K562 (cell line): ENCODE results near the gene C1orf116. TPM values are rescaled to one million over a fixed set of nuclear protein-coding genes. Genes with fewer than 3 reads are reported as not detected.

Experiments used
- ARNT ChIP-seq, 2 experiments: fragments of 450-650 bp; IDR thresholded peaks; 2 replicates each; pipeline ENCODE4 v1.6.1; 2016; ENCODE audit warnings: mild to moderate bottlenecking in 1 of 2
- BACH1 ChIP-seq: fragments of 200-800 bp; sonication (Bioruptor generic); IDR thresholded peaks from 2 replicates; pipeline ENCODE4 v1.6.1; 2016; ENCODE audit warnings: missing genetic modification characterization, missing compliant biosample characterization
- L3MBTL2 ChIP-seq: fragments of 450-650 bp; IDR thresholded peaks from 2 replicates; pipeline ENCODE4 v1.6.1; 2016; ENCODE audit warnings: mild to moderate bottlenecking, moderate library complexity
- MCM3 ChIP-seq: fragments of 450-650 bp; IDR thresholded peaks from 2 replicates; pipeline ENCODE4 v1.6.1; 2016
- NBN ChIP-seq: fragments of 450-650 bp; IDR thresholded peaks from 2 replicates; pipeline ENCODE4 v1.6.1; 2016; ENCODE audit warnings: low read depth, mild to moderate bottlenecking
- NFE2 ChIP-seq: IDR thresholded peaks from 2 replicates; pipeline ENCODE4 v1.6.1; 2014; ENCODE audit warnings: antibody characterized with exemption, low read depth
- SMAD1 ChIP-seq: fragments of 150-350 bp; IDR thresholded peaks from 2 replicates; pipeline ENCODE4 v1.6.1; 2014; ENCODE audit warnings: low read length, low read depth; ENCODE audit not compliant: partially characterized antibody
- TEAD1 ChIP-seq, 2 experiments: fragments of 450-650 bp in 1 of 2; sonication (generic) in 1 of 2; formaldehyde crosslinking; IDR thresholded peaks; 2 replicates each; pipeline versions ENCODE4 v1.4.0 to v1.8.0; 2020 to 2022; ENCODE audit warnings: mild to moderate bottlenecking in 2 of 2, missing genetic modification reagents in 1 of 2
- THRAP3 ChIP-seq: fragments of 450-650 bp; IDR thresholded peaks from 2 replicates; pipeline ENCODE4 v1.6.1; 2016; ENCODE audit warnings: mild to moderate bottlenecking, inconsistent platforms, borderline replicate concordance
- polyA plus RNA-seq, 8 experiments: library from polyadenylated mRNA; depleted of rRNA in 4 of 8; stranded (reverse) in 5 of 8; unstranded in 3 of 8; fragments of >200 nt; fragmentation: Nextera tagmentation in 2 of 8; fragmentation: Illumina TruSeq in 1 of 8; extraction: Ambion mirVana in 2 of 8; extraction: Trizol in 1 of 8; gene quantifications; 2 replicates each; pipeline versions ENCODE4 v1.2.1 to v1.2.3, GENCODE V29; 2011 to 2014; ENCODE audit warnings: inconsistent platforms in 1 of 8, missing spikeins in 1 of 8
- total RNA-seq, 7 experiments: library from RNA; depleted of rRNA in 6 of 7; stranded (reverse); fragments of >200 nt in 6 of 7; fragmentation: Illumina TruSeq in 2 of 7; extraction: Trizol in 2 of 7; gene quantifications; 2 replicates each; pipeline versions ENCODE4 v1.2.1 to v1.2.3, GENCODE V29; 2011 to 2021; ENCODE audit warnings: low replicate concordance in 1 of 7
- TF ChIP-seq, protein P1 (sequence below): fragments of 450-650 bp; IDR thresholded peaks from 2 replicates; pipeline ENCODE4 v1.6.1; 2017; ENCODE audit warnings: antibody characterized with exemption, mild to moderate bottlenecking
- TF ChIP-seq, protein P2 (sequence below): sonication (generic); formaldehyde crosslinking; IDR thresholded peaks from 2 replicates; pipeline ENCODE4 v1.8.0; 2022; ENCODE audit warnings: missing genetic modification reagents, mild to moderate bottlenecking, moderate library complexity, borderline replicate concordance
- TF ChIP-seq, protein P3 (sequence below), 2 experiments: IDR thresholded peaks; 2 replicates each; pipeline ENCODE4 v1.6.1; 2011; ENCODE audit warnings: borderline replicate concordance in 1 of 2, control low read depth in 1 of 2, low read depth in 1 of 2, low read length in 1 of 2, mild to moderate bottlenecking in 1 of 2, mixed read lengths in 1 of 2, moderate library complexity in 1 of 2; ENCODE audit not compliant: insufficient read depth in 1 of 2, insufficient read length in 1 of 2, poor library complexity in 1 of 2, severe bottlenecking in 1 of 2; ENCODE audit errors: extremely low read depth in 1 of 2
- TF ChIP-seq, protein P4 (sequence below), 3 experiments: IDR thresholded peaks in 2 of 3; conservative IDR thresholded peaks in 1 of 3; 2 replicates each; pipeline ENCODE4 v1.5.1; 2011 to 2012; ENCODE audit warnings: low read length in 3 of 3, mild to moderate bottlenecking in 3 of 3, control low read depth in 2 of 3, improper control_type of control experiment in 1 of 3, inconsistent platforms in 1 of 3, low read depth in 1 of 3, mixed read lengths in 1 of 3, moderate library complexity in 1 of 3; ENCODE audit not compliant: insufficient read depth in 2 of 3
- TF ChIP-seq, protein P5 (sequence below), 2 experiments: fragments of 150-350 bp in 1 of 2; IDR thresholded peaks; 2 replicates each; pipeline ENCODE4 v1.6.1; 2012 to 2016; ENCODE audit warnings: low read depth in 2 of 2, low read length in 2 of 2, mild to moderate bottlenecking in 1 of 2, moderate library complexity in 1 of 2

Gene C1orf116
- total and polyA plus RNA-seq, 9 of the 15 experiments (the other 6 are each of a cell fraction or from before 2014, with no cell fraction given): 0.62 to 3.0 (median 0.95) TPM

DNA sequence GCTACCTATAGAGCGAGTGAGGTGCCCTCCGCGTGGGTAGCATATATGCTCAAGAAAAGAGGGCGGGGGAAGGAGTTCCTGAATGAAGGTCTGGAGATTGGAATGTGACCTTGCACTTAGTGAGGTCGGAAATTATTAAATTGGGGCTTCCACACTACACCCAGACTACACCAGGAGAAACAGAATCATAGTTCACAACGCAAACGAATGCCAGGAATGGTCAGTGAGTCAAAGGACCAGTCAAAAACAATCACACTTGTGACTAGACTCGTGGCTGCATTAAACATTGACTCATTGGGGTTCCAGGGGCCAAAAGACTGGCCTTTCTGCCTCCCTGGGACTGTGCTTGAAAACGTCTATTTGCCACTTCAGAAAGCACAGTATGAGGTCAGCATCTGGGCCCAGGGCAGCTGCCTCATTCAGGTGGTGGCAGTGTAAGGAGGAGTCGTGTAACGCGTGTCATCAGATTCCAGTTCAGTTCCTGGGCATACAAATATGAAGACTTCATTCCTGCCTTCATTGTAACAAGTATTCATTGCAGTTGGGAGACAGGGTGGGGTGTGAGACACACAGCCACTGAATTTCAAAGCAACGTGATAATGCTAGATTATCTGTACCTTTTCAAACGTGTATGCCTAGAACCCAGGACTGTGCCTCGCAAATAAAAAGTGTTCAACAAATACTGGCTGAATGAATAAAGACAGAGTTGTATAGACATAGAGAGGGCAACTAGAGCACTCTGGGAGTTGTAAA lies 18.8 kb upstream of the C1orf116 start, which contains the start of gene YOD1 (continued):
- TF ChIP-seq ARNT (IDR thresholded peaks at IDR 0.05) (no peak; a peak in 1 of 4 replicates), TEAD1 (CRISPR knock-in tag; IDR thresholded peaks at IDR 0.05) (peak in 1 of 2 experiments; percentile 5; a peak in 1 of 4 replicates), SMAD1 (no peak), THRAP3 (no peak), NBN (0 out of 2 replicates have a peak, but pooled peaks have one; percentile 37), L3MBTL2 (peak; percentile 66), MCM3 (no peak), BACH1 (tag) (peak; percentile 57; the same call in 1 of the 2 replicates), NFE2 (0 out of 2 replicates have a peak, but pooled peaks have one; percentile 11)
- TF ChIP-seq, protein P1, sequence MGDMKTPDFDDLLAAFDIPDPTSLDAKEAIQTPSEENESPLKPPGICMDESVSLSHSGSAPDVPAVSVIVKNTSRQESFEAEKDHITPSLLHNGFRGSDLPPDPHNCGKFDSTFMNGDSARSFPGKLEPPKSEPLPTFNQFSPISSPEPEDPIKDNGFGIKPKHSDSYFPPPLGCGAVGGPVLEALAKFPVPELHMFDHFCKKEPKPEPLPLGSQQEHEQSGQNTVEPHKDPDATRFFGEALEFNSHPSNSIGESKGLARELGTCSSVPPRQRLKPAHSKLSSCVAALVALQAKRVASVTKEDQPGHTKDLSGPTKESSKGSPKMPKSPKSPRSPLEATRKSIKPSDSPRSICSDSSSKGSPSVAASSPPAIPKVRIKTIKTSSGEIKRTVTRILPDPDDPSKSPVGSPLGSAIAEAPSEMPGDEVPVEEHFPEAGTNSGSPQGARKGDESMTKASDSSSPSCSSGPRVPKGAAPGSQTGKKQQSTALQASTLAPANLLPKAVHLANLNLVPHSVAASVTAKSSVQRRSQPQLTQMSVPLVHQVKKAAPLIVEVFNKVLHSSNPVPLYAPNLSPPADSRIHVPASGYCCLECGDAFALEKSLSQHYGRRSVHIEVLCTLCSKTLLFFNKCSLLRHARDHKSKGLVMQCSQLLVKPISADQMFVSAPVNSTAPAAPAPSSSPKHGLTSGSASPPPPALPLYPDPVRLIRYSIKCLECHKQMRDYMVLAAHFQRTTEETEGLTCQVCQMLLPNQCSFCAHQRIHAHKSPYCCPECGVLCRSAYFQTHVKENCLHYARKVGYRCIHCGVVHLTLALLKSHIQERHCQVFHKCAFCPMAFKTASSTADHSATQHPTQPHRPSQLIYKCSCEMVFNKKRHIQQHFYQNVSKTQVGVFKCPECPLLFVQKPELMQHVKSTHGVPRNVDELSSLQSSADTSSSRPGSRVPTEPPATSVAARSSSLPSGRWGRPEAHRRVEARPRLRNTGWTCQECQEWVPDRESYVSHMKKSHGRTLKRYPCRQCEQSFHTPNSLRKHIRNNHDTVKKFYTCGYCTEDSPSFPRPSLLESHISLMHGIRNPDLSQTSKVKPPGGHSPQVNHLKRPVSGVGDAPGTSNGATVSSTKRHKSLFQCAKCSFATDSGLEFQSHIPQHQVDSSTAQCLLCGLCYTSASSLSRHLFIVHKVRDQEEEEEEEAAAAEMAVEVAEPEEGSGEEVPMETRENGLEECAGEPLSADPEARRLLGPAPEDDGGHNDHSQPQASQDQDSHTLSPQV: peak; percentile 80
- TF ChIP-seq, protein P2, sequence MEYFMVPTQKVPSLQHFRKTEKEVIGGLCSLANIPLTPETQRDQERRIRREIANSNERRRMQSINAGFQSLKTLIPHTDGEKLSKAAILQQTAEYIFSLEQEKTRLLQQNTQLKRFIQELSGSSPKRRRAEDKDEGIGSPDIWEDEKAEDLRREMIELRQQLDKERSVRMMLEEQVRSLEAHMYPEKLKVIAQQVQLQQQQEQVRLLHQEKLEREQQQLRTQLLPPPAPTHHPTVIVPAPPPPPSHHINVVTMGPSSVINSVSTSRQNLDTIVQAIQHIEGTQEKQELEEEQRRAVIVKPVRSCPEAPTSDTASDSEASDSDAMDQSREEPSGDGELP (CRISPR knock-in tag): 0 out of 2 replicates have a peak, but pooled peaks have one; percentile 15
- TF ChIP-seq, protein P3, sequence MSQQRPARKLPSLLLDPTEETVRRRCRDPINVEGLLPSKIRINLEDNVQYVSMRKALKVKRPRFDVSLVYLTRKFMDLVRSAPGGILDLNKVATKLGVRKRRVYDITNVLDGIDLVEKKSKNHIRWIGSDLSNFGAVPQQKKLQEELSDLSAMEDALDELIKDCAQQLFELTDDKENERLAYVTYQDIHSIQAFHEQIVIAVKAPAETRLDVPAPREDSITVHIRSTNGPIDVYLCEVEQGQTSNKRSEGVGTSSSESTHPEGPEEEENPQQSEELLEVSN (IDR thresholded peaks at IDR 0.05; ENCODE audit: borderline replicate concordance in 1 of 2, extremely low read depth in 1 of 2, insufficient read depth in 1 of 2, insufficient read length in 1 of 2, low read depth in 1 of 2, low read length in 1 of 2, poor library complexity in 1 of 2, severe bottlenecking in 1 of 2): peak in 1 of 2 experiments; percentile 10
- TF ChIP-seq, protein P4, sequence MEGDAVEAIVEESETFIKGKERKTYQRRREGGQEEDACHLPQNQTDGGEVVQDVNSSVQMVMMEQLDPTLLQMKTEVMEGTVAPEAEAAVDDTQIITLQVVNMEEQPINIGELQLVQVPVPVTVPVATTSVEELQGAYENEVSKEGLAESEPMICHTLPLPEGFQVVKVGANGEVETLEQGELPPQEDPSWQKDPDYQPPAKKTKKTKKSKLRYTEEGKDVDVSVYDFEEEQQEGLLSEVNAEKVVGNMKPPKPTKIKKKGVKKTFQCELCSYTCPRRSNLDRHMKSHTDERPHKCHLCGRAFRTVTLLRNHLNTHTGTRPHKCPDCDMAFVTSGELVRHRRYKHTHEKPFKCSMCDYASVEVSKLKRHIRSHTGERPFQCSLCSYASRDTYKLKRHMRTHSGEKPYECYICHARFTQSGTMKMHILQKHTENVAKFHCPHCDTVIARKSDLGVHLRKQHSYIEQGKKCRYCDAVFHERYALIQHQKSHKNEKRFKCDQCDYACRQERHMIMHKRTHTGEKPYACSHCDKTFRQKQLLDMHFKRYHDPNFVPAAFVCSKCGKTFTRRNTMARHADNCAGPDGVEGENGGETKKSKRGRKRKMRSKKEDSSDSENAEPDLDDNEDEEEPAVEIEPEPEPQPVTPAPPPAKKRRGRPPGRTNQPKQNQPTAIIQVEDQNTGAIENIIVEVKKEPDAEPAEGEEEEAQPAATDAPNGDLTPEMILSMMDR (IDR thresholded peaks at IDR 0.05 in 2 of 3, conservative IDR thresholded peaks at IDR 0.05 in 1 of 3; ENCODE audit: insufficient read depth in 2 of 3, low read depth in 1 of 3, low read length in 3 of 3): no peak
- TF ChIP-seq, protein P5, sequence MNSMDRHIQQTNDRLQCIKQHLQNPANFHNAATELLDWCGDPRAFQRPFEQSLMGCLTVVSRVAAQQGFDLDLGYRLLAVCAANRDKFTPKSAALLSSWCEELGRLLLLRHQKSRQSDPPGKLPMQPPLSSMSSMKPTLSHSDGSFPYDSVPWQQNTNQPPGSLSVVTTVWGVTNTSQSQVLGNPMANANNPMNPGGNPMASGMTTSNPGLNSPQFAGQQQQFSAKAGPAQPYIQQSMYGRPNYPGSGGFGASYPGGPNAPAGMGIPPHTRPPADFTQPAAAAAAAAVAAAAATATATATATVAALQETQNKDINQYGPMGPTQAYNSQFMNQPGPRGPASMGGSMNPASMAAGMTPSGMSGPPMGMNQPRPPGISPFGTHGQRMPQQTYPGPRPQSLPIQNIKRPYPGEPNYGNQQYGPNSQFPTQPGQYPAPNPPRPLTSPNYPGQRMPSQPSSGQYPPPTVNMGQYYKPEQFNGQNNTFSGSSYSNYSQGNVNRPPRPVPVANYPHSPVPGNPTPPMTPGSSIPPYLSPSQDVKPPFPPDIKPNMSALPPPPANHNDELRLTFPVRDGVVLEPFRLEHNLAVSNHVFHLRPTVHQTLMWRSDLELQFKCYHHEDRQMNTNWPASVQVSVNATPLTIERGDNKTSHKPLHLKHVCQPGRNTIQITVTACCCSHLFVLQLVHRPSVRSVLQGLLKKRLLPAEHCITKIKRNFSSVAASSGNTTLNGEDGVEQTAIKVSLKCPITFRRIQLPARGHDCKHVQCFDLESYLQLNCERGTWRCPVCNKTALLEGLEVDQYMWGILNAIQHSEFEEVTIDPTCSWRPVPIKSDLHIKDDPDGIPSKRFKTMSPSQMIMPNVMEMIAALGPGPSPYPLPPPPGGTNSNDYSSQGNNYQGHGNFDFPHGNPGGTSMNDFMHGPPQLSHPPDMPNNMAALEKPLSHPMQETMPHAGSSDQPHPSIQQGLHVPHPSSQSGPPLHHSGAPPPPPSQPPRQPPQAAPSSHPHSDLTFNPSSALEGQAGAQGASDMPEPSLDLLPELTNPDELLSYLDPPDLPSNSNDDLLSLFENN (IDR thresholded peaks at IDR 0.05; ENCODE audit: low read depth in 2 of 2, low read length in 2 of 2): no peak
